Neural crest cell (in vitro differentiated cells): ENCODE data around the gene CNTNAP2. TPM values are rescaled to one million over a fixed set of nuclear protein-coding genes. Genes with fewer than 3 reads are reported as not detected.
"Not testable (repeated sequence)": the region's sequence is repeated elsewhere in the genome, so short reads cannot be mapped to it uniquely, and the experiment has no call there.

Experiments
- DNase-seq: peaks from one replicate; pipeline ENCODE4 v3.0.0; 2021; ENCODE audit warnings: low read depth, mixed read lengths, low spot score
- H3K27ac Mint-ChIP-seq: one replicate; pipeline ENCODE4 v1.8.0; 2021; ENCODE audit warnings: mild to moderate bottlenecking, mixed read lengths; ENCODE audit not compliant: unreplicated experiment
- H3K27me3 Mint-ChIP-seq: 2 replicates; pipeline ENCODE4 v1.8.0; 2021; ENCODE audit warnings: low read depth, mild to moderate bottlenecking, mixed read lengths
- H3K36me3 Mint-ChIP-seq: 2 replicates; pipeline ENCODE4 v1.8.0; 2021; ENCODE audit warnings: low read depth, mild to moderate bottlenecking, mixed read lengths
- H3K4me1 Mint-ChIP-seq: 2 replicates; pipeline ENCODE4 v1.8.0; 2021; ENCODE audit warnings: mixed read lengths
- H3K4me3 Mint-ChIP-seq: one replicate; pipeline ENCODE4 v1.8.0; 2021; ENCODE audit warnings: mild to moderate bottlenecking, mixed read lengths
- H3K9me3 Mint-ChIP-seq: 2 replicates; pipeline ENCODE4 v1.8.0; 2021; ENCODE audit warnings: mixed read lengths
- CTCF ChIP-seq: fragments of 200-600 bp; sonication (generic); conservative IDR thresholded peaks from 2 replicates; pipeline ENCODE4 v1.5.0; 2021; ENCODE audit warnings: antibody characterized with exemption, mild to moderate bottlenecking
- total RNA-seq: library from RNA; stranded (reverse); gene quantifications from 2 replicates; pipeline ENCODE4 v1.2.1, GENCODE V29; 2021

The CNTNAP2 gene
- total RNA-seq, 1 donor from 2014 or later, result 12.9 TPM

- no peak for TF ChIP-seq CTCF
- Mint-ChIP-seq H3K36me3 (peaks cover 3% of the 10 kb centered on the region), H3K27ac (no peak overlapping the region), H3K4me3 (no peak overlapping the region), H3K9me3 (peaks cover 6% of the 10 kb centered on the region), H3K27me3 (no peaks in the 10 kb centered on the region), H3K4me1 (no peaks in the 10 kb centered on the region)
- DNase-seq, result no peak
Observed at GRCh38 chr7:148299350-148300276, 2183.0 kb downstream of the CNTNAP2 start.

GRCh38 chr7:148302436-148302835, 2185.8 kb downstream of the CNTNAP2 start:
- not testable (repeated sequence) for H3K27me3 Mint-ChIP-seq, H3K4me3 Mint-ChIP-seq, DNase-seq, H3K36me3 Mint-ChIP-seq, H3K9me3 Mint-ChIP-seq, H3K4me1 Mint-ChIP-seq, H3K27ac Mint-ChIP-seq

GRCh38 chr7:148303295-148304082, 2186.9 kb downstream of the CNTNAP2 start:
- Mint-ChIP-seq H3K27me3 (no peaks in the 10 kb centered on the region), H3K4me3 (no peak overlapping the region), H3K4me1 (no peaks in the 10 kb centered on the region), H3K9me3 (no peaks in the 10 kb centered on the region), H3K36me3 (no peaks in the 10 kb centered on the region), H3K27ac (no peak overlapping the region)
- TF ChIP-seq CTCF, result no peak
- DNase-seq, result no peak

- H3K27ac Mint-ChIP-seq, result no peak overlapping the region
- H3K4me1 Mint-ChIP-seq, result no peaks in the 10 kb centered on the region
- H3K9me3 Mint-ChIP-seq, result no peaks in the 10 kb centered on the region
- H3K27me3 Mint-ChIP-seq, result no peaks in the 10 kb centered on the region
- no peaks in the 10 kb centered on the region for H3K36me3 Mint-ChIP-seq
- no peak for TF ChIP-seq CTCF
- DNase-seq, result no peak
- H3K4me3 Mint-ChIP-seq, result no peak overlapping the region
Observed at GRCh38 chr7:148304083-148304335, 2187.4 kb downstream of the CNTNAP2 start.

- Mint-ChIP-seq H3K27ac (no peak overlapping the region), H3K4me1 (no peaks in the 10 kb centered on the region), H3K9me3 (no peaks in the 10 kb centered on the region), H3K4me3 (no peak overlapping the region), H3K36me3 (no peaks in the 10 kb centered on the region), H3K27me3 (no peaks in the 10 kb centered on the region)
- TF ChIP-seq CTCF, result no peak
- no peak for DNase-seq
Observed at GRCh38 chr7:148304456-148304855, 2187.9 kb downstream of the CNTNAP2 start.

GRCh38 chr7:148306759-148307158, 2190.2 kb downstream of the CNTNAP2 start:
- no peak overlapping the region for H3K27ac Mint-ChIP-seq
- no peaks in the 10 kb centered on the region for H3K9me3 Mint-ChIP-seq
- H3K4me1 Mint-ChIP-seq, result no peaks in the 10 kb centered on the region
- no peak for DNase-seq
- no peak for TF ChIP-seq CTCF
- H3K27me3 Mint-ChIP-seq, result no peaks in the 10 kb centered on the region
- no peak overlapping the region for H3K4me3 Mint-ChIP-seq
- H3K36me3 Mint-ChIP-seq, result no peaks in the 10 kb centered on the region
